Lung (tissue), 12 donors: ENCODE results near the gene WDPCP. TPM values are rescaled to one million over a fixed set of nuclear protein-coding genes. Genes with fewer than 3 reads are reported as not detected.

Experiments used
- ATAC-seq: fragments of 200-7000 bp; cut with Tn5 transposase; one replicate; pipeline ENCODE4 v1.9.1; 2020; ENCODE audit warnings: moderate number of reproducible peaks; ENCODE audit not compliant: insufficient read depth, low FRiP score
- DNase-seq, 3 donors: peaks; one replicate each; pipeline ENCODE4 v3.0.0-alpha.2; 2013 to 2017
- H3K27ac ChIP-seq, 2 donors: one replicate each; pipeline ENCODE4 v1.5.1; 2013; ENCODE audit warnings: mild to moderate bottlenecking in 2 of 2, moderate library complexity in 2 of 2, control low read depth in 1 of 2, inconsistent platforms in 1 of 2, low read depth in 1 of 2, low read length in 1 of 2
- H3K27me3 ChIP-seq, 3 donors: one replicate each; pipeline ENCODE4 v1.5.1; 2013; ENCODE audit warnings: low read length in 2 of 3; ENCODE audit not compliant: control insufficient read depth in 3 of 3, insufficient read depth in 3 of 3
- H3K36me3 ChIP-seq, 4 donors: one replicate each; pipeline ENCODE4 v1.5.1; 2013; ENCODE audit warnings: low read length in 4 of 4, mild to moderate bottlenecking in 1 of 4, moderate library complexity in 1 of 4; ENCODE audit not compliant: control insufficient read depth in 4 of 4, insufficient read depth in 4 of 4
- H3K4me1 ChIP-seq, 5 donors: one replicate each; pipeline ENCODE4 v1.5.1; 2013; ENCODE audit warnings: low read length in 5 of 5, mild to moderate bottlenecking in 2 of 5, moderate library complexity in 1 of 5; ENCODE audit not compliant: control insufficient read depth in 5 of 5, insufficient read depth in 5 of 5
- H3K4me3 ChIP-seq: one replicate; pipeline ENCODE4 v1.5.1; 2013; ENCODE audit warnings: mild to moderate bottlenecking, control low read depth, moderate library complexity
- H3K9ac ChIP-seq, 2 donors: one replicate each; pipeline ENCODE4 v1.5.1; 2013; ENCODE audit warnings: low read length in 2 of 2, control low read depth in 1 of 2; ENCODE audit not compliant: insufficient read depth in 1 of 2
- H3K9me3 ChIP-seq, 4 donors: one replicate each; pipeline ENCODE4 v1.5.1; 2013; ENCODE audit warnings: low read length in 3 of 4, mild to moderate bottlenecking in 1 of 4, moderate library complexity in 1 of 4; ENCODE audit not compliant: control insufficient read depth in 4 of 4, insufficient read depth in 3 of 4
- CTCF ChIP-seq: IDR thresholded peaks from 2 replicates; pipeline ENCODE4 v1.5.1; 2012; ENCODE audit warnings: mild to moderate bottlenecking; ENCODE audit errors: control extremely low read depth, extremely low read depth
- WGBS, 2 donors: extraction: QIAGEN DNeasy Blood & Tissue Kit; methylation state at CpG; one replicate each; pipeline ENCODE4 v1.1.7; 2013; 5-methylcytosine and 5-hydroxymethylcytosine counted together
- polyA plus RNA-seq, 2 donors: library from polyadenylated mRNA; stranded (reverse); fragments of 200-250 nt; gene quantifications; one replicate each; pipeline ENCODE4 v1.2.1, GENCODE V29; 2013
- total RNA-seq, 2 donors: library from RNA; depleted of rRNA in 1 of 2; stranded (reverse); fragments of >200 nt in 1 of 2; gene quantifications; one replicate each; pipeline ENCODE4 v1.2.1, GENCODE V29; 2014 to 2021
- donor health status: control.
- donor health status: control.
- donor health status: Bipolar disorder and iron deficiency.
- donor health status: healthy.
- donor health status: DM: yes; HTN: yes; CAD: no.

The WDPCP gene
- total and polyA plus RNA-seq, 4 donors, result 2.3 to 40.7 (median 8.6) TPM

GRCh38 chr2:63127594-63127993, 460.7 kb downstream of the WDPCP start:
- H3K27me3 ChIP-seq, result no peaks in the 10 kb centered on the region
- no peak for TF ChIP-seq CTCF
- H3K9ac ChIP-seq, result no peak overlapping the region
- H3K27ac ChIP-seq, result no peak overlapping the region
- WGBS, 2 donors, result 89 to 91% methylated on average over 4 of the region's 4 CpGs
- peaks cover 0 to 6% (median 0%) of the 10 kb centered on the region in 4 donors for H3K9me3 ChIP-seq
- DNase-seq (no peak), ATAC-seq (no peak)
- H3K36me3 ChIP-seq, result no peaks in the 10 kb centered on the region
- H3K4me3 ChIP-seq, result no peak overlapping the region
- no peaks in the 10 kb centered on the region for H3K4me1 ChIP-seq

- H3K9ac ChIP-seq, result no peak overlapping the region
- no peaks in the 10 kb centered on the region for H3K4me1 ChIP-seq
- 79 to 96% methylated on average over 3 of the region's 3 CpGs for WGBS, 2 donors
- H3K27ac ChIP-seq, result no peak overlapping the region
- no peak for ATAC-seq
- TF ChIP-seq CTCF, result no peak
- DNase-seq, result no peak
- no peaks in the 10 kb centered on the region for H3K9me3 ChIP-seq
- no peak overlapping the region for H3K4me3 ChIP-seq
- peaks cover 0 to 4% (median 0%) of the 10 kb centered on the region in 4 donors for H3K36me3 ChIP-seq
- H3K27me3 ChIP-seq, result no peaks in the 10 kb centered on the region
Observed at GRCh38 chr2:63124850-63125249, 463.4 kb downstream of the WDPCP start.

DNA sequence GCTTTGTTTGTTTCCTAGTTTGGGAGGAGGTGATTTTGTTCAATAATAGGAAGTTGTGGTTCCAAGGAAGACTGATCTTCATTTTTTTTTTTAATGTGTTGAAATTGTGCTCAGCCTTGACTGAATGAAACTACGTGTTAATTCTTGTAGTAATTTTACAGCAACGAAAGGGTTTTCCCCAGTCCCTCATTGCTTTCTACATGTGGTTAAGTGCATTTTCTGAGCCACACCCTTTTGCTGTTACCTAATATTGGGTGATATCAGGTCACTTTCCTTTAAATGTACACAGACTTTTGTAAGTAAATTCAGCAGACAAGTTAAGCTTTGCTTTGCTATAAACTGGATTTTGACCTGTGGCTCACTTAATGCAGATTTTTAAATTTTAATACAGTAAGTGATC, 464.1 kb downstream of the WDPCP start:
- Histone ChIP-seq H3K36me3 (peaks cover 0 to 4% (median 0%) of the 10 kb centered on the region in 4 donors), H3K9ac (no peak overlapping the region), H3K27ac (no peak overlapping the region), H3K9me3 (no peaks in the 10 kb centered on the region), H3K27me3 (no peaks in the 10 kb centered on the region), H3K4me3 (no peak overlapping the region), H3K4me1 (no peaks in the 10 kb centered on the region)
- no peak for TF ChIP-seq CTCF
- WGBS, 2 donors, result 13 to 36% methylated on average over 2 of the region's 2 CpGs
- DNase-seq (no peak), ATAC-seq (no peak)

DNA sequence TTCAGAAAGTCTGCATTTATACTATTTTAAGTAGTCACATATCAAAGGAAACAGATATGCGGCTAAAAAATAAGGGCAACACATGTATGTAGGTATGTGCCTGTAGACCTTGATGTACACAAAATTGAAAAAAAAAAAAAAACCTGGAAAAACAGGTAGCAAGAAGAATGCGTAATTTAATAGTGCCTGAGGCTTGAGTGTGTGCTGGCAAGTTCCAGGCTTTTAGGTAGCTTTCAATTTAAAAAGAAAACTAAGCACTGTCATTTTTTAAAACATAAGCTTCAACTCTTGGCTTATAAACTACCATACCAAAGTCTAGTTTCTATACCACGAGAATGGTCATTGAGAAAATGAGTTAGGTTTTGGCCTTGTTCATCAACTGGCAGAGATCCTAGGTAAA, 465.4 kb downstream of the WDPCP start:
- Histone ChIP-seq H3K27ac (no peak overlapping the region), H3K9ac (no peak overlapping the region), H3K4me3 (no peak overlapping the region), H3K27me3 (no peaks in the 10 kb centered on the region), H3K36me3 (peaks cover 0 to 4% (median 1%) of the 10 kb centered on the region in 4 donors), H3K9me3 (peaks cover 0 to 3% (median 0%) of the 10 kb centered on the region in 4 donors), H3K4me1 (no peaks in the 10 kb centered on the region)
- 85 to 90% methylated on average over 3 of the region's 3 CpGs for WGBS, 2 donors
- no peak for ATAC-seq
- no peak for TF ChIP-seq CTCF
- DNase-seq, result peak in 1 of 3 donors; percentile 2
